Measurements from ENCODE around the gene EIF3A. TPM values are rescaled to one million over a fixed set of nuclear protein-coding genes. Genes with fewer than 3 reads are reported as not detected.
"Not testable (repeated sequence)": the region's sequence is repeated elsewhere in the genome, so short reads cannot be mapped to it uniquely, and the experiment has no call there.

EIF3A gene
- total and polyA plus RNA-seq, 9 of the 15 experiments (the other 6 are each of a cell fraction or from before 2014, with no cell fraction given) = 19.6 to 163 (median 102) TPM

- H3K79me2 ChIP-seq (ENCODE audit: control insufficient read depth, insufficient read depth, low read length) = no peaks in the 10 kb centered on the region
- no TSS peak for BruUV-seq (replicated peaks)
- H3K9ac ChIP-seq (ENCODE audit: insufficient read depth in 1 of 2, low read depth in 2 of 2, low read length in 2 of 2) = no peak overlapping the region
- ATAC-seq (no peak), DNase-seq (ENCODE audit: extremely low read depth in 1 of 4, low spot score in 3 of 4) (no peak), FAIRE-seq (no peak)
- 63% methylated on average over 3 of the region's 3 CpGs for WGBS (ENCODE audit: insufficient coverage, low coverage, missing lambda C conversion rate)
- H3K4me3 ChIP-seq = no peak overlapping the region
- H4K20me1 ChIP-seq (replicated peaks; ENCODE audit: control insufficient read depth, insufficient read depth, low read length) = no peaks in the 10 kb centered on the region
- peaks cover 0 to 14% of the 10 kb centered on the region in 2 experiments; a peak in 3 of 5 replicates for H3K4me1 ChIP-seq (replicated peaks in 1 of 2; ENCODE audit: control insufficient read depth in 2 of 2, insufficient read depth in 2 of 2, low read length in 2 of 2)
- H2AFZ ChIP-seq (ENCODE audit: low read depth, low read length) = no peak overlapping the region
- no peak overlapping the region for H3K27ac ChIP-seq (ENCODE audit: extremely low read depth, low read depth, low read length)
- POLR2A ChIA-PET = interaction anchor here (0.7 kb wide), 1 partner anchor 19 kb away, joined by 3 read pairs; no protein-coding TSS in a partner anchor
- H3K4me2 ChIP-seq (ENCODE audit: insufficient read depth, low read length) = no peak overlapping the region
- no peaks in the 10 kb centered on the region for H3K27me3 ChIP-seq (ENCODE audit: control insufficient read depth in 2 of 2, insufficient read depth in 2 of 2, low read length in 2 of 2)
- H3K36me3 ChIP-seq (ENCODE audit: control insufficient read depth, insufficient read depth, low read length) = no peaks in the 10 kb centered on the region
- in situ Hi-C loops (cut with MboI) = no loop called here
- H3K9me3 ChIP-seq (replicated peaks; ENCODE audit: control insufficient read depth, insufficient read depth, low read depth, low read length) = no peaks in the 10 kb centered on the region
- CTCF ChIA-PET (ENCODE audit: low intra/inter-chr PET ratio) = no interaction called here
- TF ChIP-seq ZZZ3 (IDR thresholded peaks at IDR 0.05) (no peak), ATF4 (CRISPR knock-in tag; IDR thresholded peaks at IDR 0.05) (no peak), RFX1 (IDR thresholded peaks at IDR 0.05) (0 out of 2 replicates have a peak, but pooled peaks have one; percentile 10)
- TF ChIP-seq, protein P1, sequence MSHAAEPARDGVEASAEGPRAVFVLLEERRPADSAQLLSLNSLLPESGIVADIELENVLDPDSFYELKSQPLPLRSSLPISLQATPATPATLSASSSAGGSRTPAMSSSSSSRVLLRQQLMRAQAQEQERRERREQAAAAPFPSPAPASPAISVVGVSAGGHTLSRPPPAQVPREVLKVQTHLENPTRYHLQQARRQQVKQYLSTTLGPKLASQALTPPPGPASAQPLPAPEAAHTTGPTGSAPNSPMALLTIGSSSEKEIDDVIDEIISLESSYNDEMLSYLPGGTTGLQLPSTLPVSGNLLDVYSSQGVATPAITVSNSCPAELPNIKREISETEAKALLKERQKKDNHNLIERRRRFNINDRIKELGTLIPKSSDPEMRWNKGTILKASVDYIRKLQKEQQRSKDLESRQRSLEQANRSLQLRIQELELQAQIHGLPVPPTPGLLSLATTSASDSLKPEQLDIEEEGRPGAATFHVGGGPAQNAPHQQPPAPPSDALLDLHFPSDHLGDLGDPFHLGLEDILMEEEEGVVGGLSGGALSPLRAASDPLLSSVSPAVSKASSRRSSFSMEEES (CRISPR knock-in tag; IDR thresholded peaks at IDR 0.05) = no peak
- no peaks in the 10 kb centered on the region for H3K9me1 ChIP-seq (ENCODE audit: control insufficient read depth, insufficient read depth, low read length)
- intact Hi-C loops (cut with micrococcal nuclease) = no loop called here
Measured at GRCh38 chr10:119098576-119098975, 18.0 kb upstream of the EIF3A start.

GRCh38 chr10:119096641-119097415 is 16.2 kb upstream of the EIF3A start:
- H3K9ac ChIP-seq (ENCODE audit: insufficient read depth in 1 of 2, low read depth in 2 of 2, low read length in 2 of 2); H3K27ac ChIP-seq (ENCODE audit: extremely low read depth, low read depth, low read length); FAIRE-seq; H3K4me3 ChIP-seq; H3K27me3 ChIP-seq (ENCODE audit: control insufficient read depth in 2 of 2, insufficient read depth in 2 of 2, low read length in 2 of 2); H3K9me3 ChIP-seq (replicated peaks; ENCODE audit: control insufficient read depth, insufficient read depth, low read depth, low read length); BruUV-seq (replicated peaks); H3K4me2 ChIP-seq (ENCODE audit: insufficient read depth, low read length); H3K9me1 ChIP-seq (ENCODE audit: control insufficient read depth, insufficient read depth, low read length); ATAC-seq; intact Hi-C loops (cut with micrococcal nuclease); H2AFZ ChIP-seq (ENCODE audit: low read depth, low read length); H4K20me1 ChIP-seq (replicated peaks; ENCODE audit: control insufficient read depth, insufficient read depth, low read length); in situ Hi-C loops (cut with MboI); CTCF ChIA-PET (ENCODE audit: low intra/inter-chr PET ratio); H3K36me3 ChIP-seq (ENCODE audit: control insufficient read depth, insufficient read depth, low read length); H3K79me2 ChIP-seq (ENCODE audit: control insufficient read depth, insufficient read depth, low read length); DNase-seq (ENCODE audit: extremely low read depth in 1 of 4, low spot score in 3 of 4): not testable (repeated sequence)
- WGBS (ENCODE audit: insufficient coverage, low coverage, missing lambda C conversion rate) = 76% methylated on average over 11 of the region's 12 CpGs
- H3K4me1 ChIP-seq (replicated peaks in 1 of 2; ENCODE audit: control insufficient read depth in 2 of 2, insufficient read depth in 2 of 2, low read length in 2 of 2) = peaks cover 8 to 16% of the 10 kb centered on the region in 2 experiments; a peak in 4 of 5 replicates
- POLR2A ChIA-PET = interaction anchor here (0.7 kb wide), 1 partner anchor 113 kb away, joined by 3 read pairs; no protein-coding TSS in a partner anchor

Measured in K562 (cell line).